ENCODE measurements around the gene GALNT17.
"Not testable (repeated sequence)": the region's sequence is repeated elsewhere in the genome, so short reads cannot be mapped to it uniquely, and the experiment has no call there.

Gene GALNT17

DNA sequence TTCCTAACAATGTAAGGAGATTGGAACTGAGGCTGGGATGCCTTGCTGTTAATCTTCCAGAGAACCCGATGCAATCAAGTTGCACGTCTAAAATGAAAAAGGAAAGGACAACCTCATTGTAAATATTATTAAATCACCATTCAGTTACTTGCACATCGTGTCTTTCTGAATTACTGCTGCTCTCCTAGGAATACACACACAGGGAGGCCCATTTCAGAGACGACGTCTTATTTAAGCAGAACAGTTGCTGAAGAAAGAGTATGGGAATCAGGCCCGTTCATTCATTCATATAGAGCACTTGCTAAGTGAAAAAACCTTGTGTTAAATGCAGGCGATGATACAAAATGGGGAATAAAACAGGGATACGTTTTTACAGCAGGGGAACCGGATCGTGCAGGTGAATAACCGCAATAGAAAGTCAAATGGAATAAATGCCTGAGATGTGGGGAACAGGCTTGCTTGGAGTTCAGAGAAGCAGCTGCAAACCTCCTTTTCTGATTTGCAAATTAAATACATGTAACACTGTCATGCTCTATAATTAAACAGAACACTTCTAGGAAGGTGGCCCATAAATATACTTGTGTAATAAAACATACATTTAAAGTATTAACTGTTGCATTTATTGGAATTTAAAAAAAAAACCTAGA is 409.9 kb downstream of the GALNT17 start:
- in situ Hi-C loops (cut with MboI; ENCODE audit: low sequenced_read_pairs) = no loop called here

DNA sequence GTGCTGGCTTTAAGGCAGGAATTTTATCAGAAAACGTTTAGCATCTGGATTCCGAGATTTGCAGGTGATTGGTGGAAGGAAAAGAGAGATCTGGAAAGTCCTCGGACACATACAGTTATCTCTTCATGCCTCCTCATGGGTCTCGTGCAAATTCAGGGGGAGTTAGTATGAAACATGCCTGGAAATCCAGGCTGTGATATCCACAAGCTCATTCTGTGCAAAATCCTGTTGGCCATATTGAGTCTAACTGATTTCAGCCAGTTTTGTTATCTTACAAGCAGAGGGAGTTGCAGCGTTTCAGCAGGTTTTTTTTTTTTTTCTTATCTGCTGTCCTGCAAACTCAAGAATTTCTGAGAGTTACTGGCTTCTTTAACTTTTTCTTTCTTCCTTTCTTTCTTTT is 411.5 kb downstream of the GALNT17 start:
- in situ Hi-C loops (cut with MboI; ENCODE audit: low sequenced_read_pairs) = no loop called here

DNA sequence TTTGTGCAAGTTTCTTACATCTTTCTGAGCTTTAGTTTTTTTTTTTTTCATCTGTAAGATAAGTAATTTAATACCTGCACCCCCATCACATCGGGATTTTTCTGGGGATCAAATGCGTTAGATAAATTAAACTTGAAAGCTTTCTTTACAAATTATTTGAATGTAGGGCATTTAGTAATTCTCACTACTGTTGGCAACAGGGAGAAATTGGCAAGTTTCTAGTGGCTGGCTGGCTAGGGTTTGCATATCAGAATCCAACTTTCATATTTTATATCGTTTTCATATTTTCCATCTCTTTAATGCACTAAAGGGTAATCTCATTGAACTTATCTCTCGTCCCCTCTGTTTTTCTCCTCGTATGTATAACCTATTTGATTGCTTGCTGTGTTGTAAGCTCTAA is 412.9 kb downstream of the GALNT17 start:
- in situ Hi-C loops (cut with MboI; ENCODE audit: low sequenced_read_pairs) = no loop called here

DNA sequence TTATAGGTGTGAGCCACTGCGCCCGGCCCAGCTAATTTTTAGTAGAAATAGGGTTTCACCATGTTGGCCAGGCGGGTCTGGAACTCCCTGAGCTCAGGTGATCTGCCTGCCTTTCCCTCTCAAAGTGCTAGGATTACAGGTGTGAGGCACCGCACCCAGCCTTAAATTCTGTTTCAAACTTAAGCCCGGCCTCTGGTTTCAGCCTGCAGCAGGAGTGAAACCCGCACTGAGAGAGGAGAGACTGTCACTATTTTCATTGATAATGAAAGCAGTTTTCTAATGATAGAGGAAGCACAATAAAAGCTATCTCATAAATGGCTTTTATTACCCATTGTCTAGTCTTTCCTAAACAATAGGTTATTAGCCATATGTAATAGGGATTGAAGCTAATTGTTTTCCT is 415.5 kb downstream of the GALNT17 start:
- in situ Hi-C loops (cut with MboI; ENCODE audit: low sequenced_read_pairs) = no loop called here

DNA sequence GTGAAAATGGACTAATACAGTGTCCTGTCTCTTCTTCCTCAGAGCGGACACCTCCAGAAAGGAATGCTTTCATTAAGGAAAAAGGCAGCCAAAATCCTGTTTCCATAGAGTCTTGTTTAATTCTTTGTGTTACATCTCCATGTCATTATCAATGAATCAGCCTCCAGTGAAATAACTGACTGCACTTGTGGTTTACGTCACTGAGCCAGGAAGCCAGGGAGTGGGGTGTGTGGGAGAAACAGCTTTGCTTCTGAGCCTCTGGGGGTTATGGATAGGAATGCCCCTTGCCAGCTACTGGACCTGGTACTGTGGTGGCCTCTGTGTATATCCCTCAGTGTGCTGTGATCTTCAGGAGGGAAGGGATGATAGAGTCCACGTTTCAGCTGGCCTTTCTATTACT is 416.8 kb downstream of the GALNT17 start:
- in situ Hi-C loops (cut with MboI; ENCODE audit: low sequenced_read_pairs) = no loop called here

DNA sequence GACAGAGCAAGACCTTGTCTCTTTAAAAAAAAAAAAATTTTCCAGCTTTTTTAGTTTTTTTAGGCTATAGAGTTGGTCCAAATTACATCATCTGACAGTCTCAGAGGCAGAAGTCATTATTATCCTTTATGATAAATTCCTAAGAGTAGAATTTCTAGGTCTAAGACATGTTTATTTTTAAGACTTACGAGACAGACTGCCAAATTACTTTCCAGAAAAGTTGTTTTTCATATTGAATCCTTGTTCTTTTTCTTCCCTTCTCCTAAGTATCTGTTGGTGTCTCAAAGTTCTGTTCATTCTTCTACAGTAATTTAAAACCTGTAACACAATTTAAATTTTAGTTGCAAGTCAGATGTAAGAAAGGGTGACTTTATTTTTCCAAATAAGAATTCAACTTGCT is 421.4 kb downstream of the GALNT17 start:
- in situ Hi-C loops (cut with MboI; ENCODE audit: low sequenced_read_pairs) = no loop called here

DNA sequence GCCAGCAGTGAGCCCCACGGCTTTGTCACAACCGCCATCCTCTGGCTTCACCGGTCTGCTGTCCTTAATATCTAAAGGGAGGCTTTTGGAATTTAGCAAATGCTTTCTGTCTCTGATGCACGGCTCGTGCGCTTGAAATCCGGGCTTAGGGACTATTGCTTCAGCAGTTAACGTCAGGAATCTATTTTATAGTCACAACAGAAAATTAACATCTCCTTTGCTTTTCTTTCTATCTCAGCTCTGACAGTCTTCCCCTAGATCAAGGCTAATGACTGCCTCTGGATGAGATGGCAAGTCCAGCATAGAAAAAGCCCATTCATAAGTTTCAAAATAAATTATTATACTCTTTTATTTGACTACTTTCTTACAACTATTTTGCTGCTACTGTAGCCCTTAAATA is 423.8 kb downstream of the GALNT17 start:
- in situ Hi-C loops (cut with MboI; ENCODE audit: low sequenced_read_pairs) = no loop called here

DNA sequence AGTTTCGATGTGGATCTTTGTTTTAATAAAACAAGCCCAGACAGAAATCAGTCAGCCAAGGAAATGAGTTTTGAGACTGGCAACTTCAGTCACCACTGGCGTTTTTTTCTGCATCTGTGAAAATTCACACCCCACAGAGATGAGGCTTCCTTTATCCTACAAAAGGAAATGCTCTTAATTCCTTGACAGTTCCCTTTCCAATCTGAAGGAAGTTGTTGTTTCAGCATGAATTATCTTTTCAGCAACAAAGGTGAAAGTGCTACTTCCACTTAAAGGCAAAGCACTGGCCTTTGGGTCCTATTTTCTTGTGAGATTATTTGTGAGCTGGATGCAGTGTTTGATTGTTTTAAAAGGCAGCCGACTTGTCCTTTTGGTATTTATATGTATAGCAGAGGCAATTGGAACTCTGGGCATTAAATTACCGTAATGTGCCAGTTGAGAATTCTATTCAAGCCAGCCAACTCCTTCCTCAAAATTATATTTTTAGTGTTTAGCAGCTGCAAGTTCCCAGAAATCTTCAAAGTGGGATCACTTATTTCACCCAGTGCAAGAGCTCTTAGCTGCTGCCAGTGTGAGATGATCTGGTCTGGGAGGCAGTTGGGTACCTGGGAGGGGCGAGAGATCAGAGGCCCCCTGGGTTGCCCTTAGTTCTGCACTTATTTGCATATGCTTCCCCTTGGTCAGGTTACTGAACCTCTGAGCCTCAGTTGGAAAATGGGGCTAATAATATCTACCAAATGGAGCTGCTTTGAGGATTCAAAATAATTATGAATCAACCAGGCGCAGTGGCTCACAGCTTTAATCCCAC is 427.1 kb downstream of the GALNT17 start:
- in situ Hi-C loops (cut with MboI; ENCODE audit: low sequenced_read_pairs) = no loop called here

DNA sequence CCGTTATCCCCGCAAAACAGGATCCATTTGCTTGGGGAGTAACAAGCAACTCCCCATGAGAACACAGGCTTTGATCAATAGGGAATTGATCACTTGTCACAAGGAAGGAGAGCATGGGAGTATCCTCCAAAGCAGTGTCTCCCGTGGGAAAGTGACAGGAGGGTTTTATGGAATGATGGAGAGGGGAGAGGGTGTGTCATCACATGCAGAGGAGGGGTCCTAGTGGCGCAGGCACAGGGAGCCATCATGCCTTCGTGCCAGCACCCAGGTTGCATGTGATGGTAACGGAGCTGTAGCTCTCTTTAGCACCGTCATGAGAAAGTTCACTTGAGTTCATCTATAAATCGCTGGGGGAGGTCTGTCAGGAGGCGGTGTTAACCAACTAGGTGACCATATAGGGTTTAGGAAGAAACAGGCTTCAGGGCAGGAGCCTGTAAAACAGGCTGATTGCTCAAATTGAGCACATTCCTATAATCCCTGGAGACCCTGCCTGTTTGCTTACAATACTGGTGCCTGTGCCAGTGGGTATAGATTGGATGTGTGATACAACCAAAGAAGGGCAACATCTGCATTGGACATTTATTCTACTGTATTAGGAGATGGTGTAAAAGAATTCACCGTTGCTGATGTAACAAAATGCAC is 428.5 kb downstream of the GALNT17 start:
- in situ Hi-C loops (cut with MboI; ENCODE audit: low sequenced_read_pairs) = no loop called here

DNA sequence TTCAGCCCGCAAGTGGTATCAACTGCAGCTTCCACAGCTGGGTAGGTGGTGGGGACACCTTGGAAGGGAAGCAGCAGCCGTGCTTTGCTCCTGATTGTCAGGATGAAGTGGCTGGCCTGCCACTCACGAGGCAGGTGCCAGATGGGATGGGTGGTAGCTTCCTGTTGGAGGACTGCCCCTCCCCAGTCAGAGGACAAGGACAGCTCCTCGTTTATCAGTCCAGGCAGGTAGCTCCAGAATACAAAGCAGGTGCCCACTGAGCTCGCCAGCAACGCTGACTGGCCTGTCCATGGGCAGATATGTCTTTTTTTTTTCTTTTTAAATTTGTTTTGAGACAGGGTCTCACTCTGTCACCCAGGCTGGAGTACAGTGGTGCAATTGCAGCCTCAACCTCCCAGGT is 431.3 kb downstream of the GALNT17 start:
- in situ Hi-C loops (cut with MboI; ENCODE audit: low sequenced_read_pairs) = no loop called here

DNA sequence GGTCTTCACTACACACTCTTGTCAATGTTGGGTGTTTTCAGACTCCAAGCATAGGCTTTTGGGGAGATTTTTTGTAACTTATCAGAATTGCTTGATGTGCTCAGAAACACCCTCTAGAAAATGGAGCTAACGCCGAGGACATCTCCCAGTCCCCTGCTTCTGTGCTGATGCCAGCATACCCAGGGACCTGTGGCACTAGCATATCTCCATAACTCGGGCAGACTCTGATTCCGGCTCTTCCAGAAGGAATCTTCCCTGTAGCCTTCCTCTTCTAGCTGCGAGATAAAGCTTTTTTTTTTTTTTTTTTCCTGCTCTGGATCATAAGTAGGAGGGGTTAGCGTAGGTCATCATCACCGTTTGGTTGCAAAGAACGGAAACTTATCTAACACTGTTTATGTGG is 434.4 kb downstream of the GALNT17 start:
- in situ Hi-C loops (cut with MboI; ENCODE audit: low sequenced_read_pairs) = no loop called here

DNA sequence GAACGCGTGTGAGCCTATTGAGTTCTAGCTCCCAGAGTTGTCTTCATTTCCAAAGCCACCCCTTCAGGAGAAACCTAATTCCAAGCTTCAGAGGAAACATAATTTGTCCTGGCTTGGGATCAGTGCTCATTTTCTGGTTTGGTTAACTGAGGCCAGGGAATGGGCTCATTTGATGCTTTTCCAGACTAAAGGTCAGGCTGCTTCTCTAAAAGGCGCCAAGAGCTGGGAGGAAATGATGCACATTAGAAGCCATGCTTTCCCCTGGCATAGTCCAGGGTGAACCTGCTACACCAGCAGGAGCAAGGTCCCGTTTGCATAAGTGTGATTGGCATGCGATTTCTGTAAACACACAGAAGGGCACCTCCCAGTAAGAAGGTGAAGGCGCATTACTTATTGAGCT is 435.0 kb downstream of the GALNT17 start:
- in situ Hi-C loops (cut with MboI; ENCODE audit: low sequenced_read_pairs) = no loop called here

DNA sequence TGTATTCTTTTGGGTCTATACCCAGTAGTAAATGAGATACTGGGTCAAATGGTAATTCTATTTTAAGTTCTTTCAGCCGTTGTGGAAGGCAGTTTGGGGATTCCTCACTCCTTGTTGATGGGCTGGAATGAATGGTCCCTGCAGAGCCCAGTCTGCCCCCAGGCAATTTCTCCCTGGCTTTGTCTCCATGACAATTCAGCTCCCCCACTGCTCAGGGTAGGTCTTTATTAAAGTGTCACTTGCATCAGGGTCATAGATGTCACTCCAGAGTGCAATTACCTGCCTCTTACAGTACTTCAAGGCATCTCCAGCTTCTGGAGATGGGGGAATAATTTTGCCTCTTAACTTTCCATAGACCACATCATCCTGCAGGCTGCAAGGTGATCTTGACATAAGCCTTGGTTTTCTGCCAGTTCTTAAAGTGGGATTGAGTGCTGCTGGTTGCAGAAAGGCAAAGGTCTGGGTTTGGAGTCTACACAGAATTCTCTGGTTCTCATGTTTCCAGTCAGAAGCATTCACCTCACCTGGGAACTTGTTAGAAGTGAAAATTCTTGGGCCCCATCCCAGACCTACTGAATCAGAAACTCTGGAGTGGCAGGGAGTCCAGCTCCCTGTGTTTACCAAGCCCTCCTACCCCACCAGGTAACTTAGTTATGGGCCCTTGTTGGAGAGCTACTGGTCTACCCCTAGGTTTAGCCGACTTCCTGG is 442.4 kb downstream of the GALNT17 start:
- in situ Hi-C loops (cut with MboI; ENCODE audit: low sequenced_read_pairs) = no loop called here

DNA sequence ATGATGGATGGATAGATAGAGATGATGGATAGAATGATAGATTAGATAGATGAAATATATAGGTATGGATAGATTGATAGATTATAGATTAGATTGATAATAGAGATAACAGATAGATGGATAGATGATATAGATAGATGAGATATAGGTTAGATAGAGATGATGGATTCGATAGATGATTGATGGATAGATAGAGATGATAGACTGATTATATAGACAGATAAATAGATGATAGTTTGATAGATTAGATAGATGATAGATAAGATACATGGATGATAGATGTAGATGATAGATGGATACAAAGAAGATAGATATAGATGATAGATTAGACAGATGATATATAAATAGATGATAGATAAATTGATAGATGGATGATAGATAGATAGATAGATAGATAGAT is 448.1 kb downstream of the GALNT17 start:
- in situ Hi-C loops (cut with MboI; ENCODE audit: low sequenced_read_pairs) = no loop called here

DNA sequence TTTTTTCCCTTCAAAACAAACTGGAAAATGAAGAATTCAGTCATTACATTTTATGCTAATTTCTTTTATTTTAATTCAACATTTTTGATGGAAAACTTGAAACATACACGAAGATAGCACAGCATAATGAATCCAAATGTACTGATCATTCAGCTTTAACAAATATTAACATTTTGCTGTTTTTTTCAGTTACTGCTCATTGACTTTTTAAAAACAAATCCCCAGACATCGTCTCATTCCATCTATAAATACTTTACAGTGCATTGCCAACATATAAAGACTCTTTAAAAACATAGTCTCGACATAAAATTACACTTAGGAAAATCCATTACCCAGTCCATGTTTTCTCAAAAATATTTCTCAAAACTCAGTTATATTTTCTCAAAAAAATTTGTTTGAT is 452.3 kb downstream of the GALNT17 start:
- in situ Hi-C loops (cut with MboI; ENCODE audit: low sequenced_read_pairs) = no loop called here

DNA sequence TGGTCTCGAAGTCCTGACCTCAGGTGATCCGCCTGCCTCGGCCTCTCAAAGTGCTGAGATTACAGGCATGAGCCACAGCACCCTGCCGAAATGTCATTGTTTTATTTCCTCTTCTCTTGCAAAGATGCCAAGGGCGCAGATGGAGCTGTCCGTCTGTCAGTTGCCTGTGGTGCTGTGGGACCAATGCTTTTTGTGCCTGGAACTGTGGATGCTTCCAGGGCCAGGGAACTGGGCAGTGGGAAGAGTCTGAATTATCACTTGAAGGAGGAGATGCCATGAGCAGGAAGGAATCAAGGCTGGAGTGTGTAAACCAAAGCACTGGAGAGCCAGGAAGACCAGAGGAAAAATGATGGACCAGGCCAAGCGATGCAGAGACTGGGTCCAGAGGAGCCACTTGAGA is 459.9 kb downstream of the GALNT17 start:
- in situ Hi-C loops (cut with MboI; ENCODE audit: low sequenced_read_pairs) = no loop called here

DNA sequence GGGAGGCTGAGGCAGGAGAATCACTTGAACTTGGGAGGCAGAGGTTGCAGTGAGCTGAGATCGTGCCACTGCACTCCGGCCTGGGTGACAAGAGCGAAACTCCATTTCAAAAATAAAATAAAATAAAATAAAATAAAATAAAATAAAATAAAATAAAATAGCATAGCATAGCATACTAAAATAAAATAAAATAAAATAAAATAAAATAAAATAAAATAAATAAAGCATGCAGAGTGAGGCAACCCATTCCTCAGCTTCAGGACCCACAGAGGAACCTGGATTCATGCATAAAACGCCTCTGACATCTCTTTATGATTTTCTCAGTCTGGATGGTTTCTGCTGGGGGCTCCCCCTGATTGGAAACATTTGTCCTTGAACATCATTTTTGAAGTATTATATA is 460.4 kb downstream of the GALNT17 start:
- in situ Hi-C loops (cut with MboI; ENCODE audit: low sequenced_read_pairs) = not testable (repeated sequence)

DNA sequence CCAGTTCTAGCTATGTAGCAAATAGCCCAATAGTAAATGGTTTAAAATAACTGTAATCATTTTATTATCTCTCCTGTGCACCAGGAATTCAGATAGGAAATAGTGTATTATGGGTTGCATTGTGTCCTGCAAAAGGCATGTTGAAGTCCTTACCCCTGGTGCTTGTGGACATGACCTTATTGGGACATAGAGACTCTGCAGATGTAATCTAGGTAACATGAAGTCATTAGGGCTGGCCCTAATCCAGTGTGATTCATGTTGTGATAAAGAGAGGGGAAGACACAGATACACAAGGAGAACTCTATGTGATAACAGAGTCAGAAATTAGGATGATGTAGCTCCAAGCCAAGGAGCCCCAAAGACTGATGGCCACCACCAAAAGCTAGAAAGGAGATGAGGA is 462.8 kb downstream of the GALNT17 start:
- in situ Hi-C loops (cut with MboI; ENCODE audit: low sequenced_read_pairs) = no loop called here

DNA sequence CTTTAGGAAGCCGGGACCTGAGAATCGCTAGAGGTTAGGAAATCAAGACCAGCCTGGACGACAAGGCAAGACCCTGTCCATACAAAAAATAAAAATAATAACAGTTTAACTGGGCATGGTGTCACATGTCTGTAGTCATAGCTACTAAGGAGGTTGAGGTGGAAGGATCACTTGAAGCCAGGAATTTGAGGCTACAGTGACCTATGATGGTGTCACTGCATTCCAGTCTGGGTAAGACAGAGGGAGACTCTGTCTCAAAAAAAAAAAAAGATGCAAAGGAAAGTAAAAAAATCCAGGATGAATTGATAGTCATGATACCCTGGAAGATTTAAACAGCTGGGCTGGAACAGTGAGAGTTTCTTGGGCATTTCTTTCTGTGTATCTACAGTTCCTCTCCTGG is 463.2 kb downstream of the GALNT17 start:
- in situ Hi-C loops (cut with MboI; ENCODE audit: low sequenced_read_pairs) = no loop called here

DNA sequence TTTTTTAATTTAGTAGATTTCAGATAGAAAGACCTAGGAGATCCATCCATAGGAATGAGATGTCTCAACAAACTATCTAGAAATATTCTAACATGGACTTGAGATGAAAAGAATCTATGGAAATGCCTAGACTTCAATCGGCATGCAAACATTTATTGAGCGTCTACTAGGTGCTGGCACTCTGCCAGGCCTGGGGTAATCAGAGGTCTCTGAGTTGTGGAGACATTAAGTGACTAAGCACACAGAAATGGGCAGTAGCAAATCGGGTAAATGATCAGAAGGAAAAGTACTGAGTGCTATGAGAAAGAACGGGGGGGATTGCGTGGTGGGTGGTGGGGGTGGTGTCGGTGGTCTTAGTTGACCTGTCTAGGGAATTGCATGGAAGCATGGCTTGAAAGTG is 466.6 kb downstream of the GALNT17 start:
- in situ Hi-C loops (cut with MboI; ENCODE audit: low sequenced_read_pairs) = no loop called here

DNA sequence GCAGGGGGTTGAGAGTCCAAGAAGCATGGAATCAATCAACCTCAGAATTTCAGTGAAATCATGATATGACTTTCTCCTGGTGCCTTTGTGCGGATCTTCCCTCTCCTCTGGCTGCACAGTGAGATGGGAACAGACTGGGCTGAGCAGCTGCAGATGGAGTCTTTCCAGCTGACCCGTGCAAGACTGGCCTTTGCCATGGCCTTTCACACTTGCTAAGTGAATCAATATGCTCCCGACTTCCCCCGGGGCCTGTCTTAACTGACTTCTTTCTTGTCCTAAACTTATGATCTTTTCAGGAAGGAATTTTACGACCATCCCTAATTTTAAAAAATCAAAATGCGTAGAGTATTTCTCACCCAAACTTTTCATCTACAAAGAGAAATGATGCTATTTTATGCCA is 469.9 kb downstream of the GALNT17 start:
- in situ Hi-C loops (cut with MboI; ENCODE audit: low sequenced_read_pairs) = no loop called here
